ENCODE results near the gene CBX4. TPM values are rescaled to one million over a fixed set of nuclear protein-coding genes. Genes with fewer than 3 reads are reported as not detected.

The CBX4 gene
- total RNA-seq, 2 donors from 2014 or later = 12.7 to 16.8 TPM

Other genes starting within 250 kb of the CBX4 start
- not detected for gene RBFOX3, start 228.4 kb downstream of the CBX4 start, total RNA-seq
- under 1 TPM in 1 of 2 donors, not detected in 1; 0.23 TPM for gene ENPP7, start 108.5 kb downstream of the CBX4 start, total RNA-seq
- 1 to 10 TPM; 2.8 to 3.3 TPM for gene CBX2, start 61.3 kb downstream of the CBX4 start, total RNA-seq
- 1 to 10 TPM; 1.5 to 5.6 TPM for gene CBX8, start 42.4 kb downstream of the CBX4 start, total RNA-seq
- gene TBC1D16, start 196.4 kb upstream of the CBX4 start, total RNA-seq = 10 to 100 TPM in 1 of 2 donors, 1 to 10 TPM in 1; 5.2 to 10.2 TPM
- gene CCDC40, start 197.2 kb upstream of the CBX4 start, total RNA-seq = under 1 TPM; 0.45 to 0.50 TPM